NCI-H526 (cell line): ENCODE measurements around the gene PICK1.

Source experiments
- DNase-seq, 2 experiments: peaks; one replicate each; lab custom pipeline; 2025; lab: John Stamatoyannopoulos, UW

The PICK1 gene

GRCh38 chr22:38087855-38088254, 30.7 kb downstream of the PICK1 start:
- no peak for DNase-seq

GRCh38 chr22:38088629-38089473, 31.6 kb downstream of the PICK1 start:
- DNase-seq = no peak

GRCh38 chr22:38089474-38089851, 32.3 kb downstream of the PICK1 start:
- no peak for DNase-seq

DNA sequence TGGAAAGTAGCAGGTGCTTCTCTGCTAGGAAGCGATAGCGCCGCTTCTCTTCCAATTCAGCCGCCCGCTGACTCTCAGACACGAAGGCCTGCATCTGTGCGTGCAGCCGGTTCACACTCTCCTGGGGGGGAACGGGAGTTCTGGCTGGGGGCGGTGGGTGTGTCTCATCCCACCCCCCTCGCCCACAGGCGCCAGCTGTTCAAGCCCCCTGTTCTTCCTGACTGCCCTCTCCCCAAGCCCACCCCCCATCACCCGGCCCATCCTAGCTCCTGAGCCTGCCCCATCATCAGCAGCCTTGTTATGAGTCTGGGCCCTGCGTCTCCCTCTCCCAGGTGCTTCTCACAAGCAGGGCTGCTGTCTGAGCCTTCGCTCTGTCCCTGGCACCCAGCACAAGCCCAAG, 39.9 kb downstream of the PICK1 start:
- DNase-seq = no peak

DNA sequence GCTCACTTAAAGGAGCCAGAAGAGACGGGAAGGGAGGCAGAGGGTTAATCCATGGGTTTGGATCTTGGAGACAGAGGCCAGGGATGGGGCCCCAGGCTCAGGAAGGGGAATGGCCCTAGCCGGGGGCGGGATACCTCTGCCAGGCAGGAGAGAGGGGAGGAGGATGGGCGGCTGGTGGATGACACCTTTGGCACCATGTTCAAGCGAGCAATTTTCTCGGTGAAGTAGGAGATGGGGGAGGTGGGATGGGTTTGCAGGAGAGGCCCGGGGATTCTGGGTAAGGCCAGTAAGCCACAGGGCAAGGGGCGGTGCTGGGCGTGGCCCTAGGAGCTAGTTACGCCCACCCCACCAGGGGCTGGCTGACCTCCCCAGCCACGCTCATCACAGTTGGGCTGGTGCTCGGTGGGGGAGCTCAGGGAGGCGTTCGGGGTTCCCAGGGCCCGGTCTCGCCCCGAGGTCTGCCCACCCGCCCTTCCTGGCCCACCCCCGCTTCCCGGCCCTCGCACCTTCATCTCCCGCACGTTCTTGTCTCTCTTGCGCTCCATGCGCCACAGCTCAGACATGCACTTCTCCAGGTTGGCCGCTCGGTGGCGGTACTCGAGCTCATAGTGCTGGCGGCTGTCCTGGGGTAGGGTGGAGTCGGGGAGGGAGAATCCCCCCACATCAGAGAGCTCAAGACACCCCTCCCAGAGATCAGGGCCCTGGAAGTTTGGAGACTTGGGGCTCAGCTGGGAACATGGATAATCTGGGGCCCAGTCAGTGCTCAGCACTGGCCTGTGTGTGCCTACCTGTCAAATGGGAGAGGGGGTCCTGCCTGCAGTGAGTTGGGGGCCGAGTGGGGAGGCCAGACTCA, 40.6 kb downstream of the PICK1 start:
- DNase-seq = no peak

DNA sequence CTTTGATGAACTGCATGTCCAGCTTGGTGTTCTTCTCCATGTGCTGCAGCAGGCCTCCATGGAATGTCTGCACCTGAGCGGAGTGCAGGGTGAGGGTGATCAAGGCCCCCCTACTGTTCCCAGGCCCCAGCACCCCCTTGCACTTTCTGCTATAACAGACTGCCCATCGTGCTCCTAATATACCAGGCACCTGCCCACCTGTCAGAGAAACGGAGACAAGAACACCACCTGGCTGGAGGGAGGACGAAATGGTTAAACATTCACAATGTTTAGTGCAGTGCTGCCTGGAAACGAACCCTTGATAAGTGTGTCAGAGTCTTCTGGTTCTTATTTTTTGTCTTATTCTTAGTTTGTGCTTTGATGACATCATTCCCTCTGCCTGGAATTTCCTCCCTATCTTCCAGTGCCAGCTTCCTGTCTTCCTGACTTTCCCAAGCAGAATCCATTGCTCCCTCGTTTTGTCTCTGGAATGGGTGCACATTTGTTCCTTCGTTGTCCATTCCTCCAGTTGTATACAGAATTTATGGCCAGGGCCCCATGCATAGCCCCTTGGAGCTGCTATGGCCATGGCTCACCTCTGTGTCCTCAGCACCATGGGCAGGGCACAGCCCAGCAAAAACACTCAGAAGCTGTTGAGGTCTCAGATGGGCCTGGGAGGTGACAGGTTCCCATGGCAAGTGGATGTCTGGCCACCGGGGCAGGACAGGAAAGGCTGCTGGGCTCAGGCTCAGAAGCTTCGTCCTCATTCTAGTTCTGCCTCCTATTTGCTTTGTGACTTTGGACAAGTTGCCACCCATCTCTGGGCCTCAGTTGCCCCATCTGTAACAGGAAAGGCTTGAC, 41.4 kb downstream of the PICK1 start:
- no peak for DNase-seq

- DNase-seq = no peak
These were observed 46.4 kb downstream of the PICK1 start for GRCh38 chr22:38103641-38104040.

DNA sequence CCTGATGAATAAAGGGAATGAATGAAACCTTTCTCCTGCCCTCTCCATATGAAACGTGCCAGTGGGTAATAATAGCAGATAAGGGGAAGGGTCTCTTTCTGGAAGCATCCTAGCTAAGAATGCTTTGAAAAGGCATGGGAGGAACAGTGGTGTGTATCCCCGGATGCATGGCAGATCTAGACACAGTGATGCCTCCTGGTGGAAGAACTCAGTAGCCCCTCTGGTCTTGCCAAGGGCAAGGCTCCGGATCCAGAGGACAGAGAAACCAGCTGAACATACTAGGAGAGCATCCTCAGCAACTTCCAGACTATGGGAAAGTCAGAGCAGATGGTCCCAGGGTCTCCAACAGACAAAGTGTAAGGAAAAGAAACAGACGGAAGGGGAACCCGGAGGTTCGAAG, 46.9 kb downstream of the PICK1 start:
- no peak for DNase-seq

GRCh38 chr22:38106814-38107578, 49.8 kb downstream of the PICK1 start:
- DNase-seq = no peak

DNA sequence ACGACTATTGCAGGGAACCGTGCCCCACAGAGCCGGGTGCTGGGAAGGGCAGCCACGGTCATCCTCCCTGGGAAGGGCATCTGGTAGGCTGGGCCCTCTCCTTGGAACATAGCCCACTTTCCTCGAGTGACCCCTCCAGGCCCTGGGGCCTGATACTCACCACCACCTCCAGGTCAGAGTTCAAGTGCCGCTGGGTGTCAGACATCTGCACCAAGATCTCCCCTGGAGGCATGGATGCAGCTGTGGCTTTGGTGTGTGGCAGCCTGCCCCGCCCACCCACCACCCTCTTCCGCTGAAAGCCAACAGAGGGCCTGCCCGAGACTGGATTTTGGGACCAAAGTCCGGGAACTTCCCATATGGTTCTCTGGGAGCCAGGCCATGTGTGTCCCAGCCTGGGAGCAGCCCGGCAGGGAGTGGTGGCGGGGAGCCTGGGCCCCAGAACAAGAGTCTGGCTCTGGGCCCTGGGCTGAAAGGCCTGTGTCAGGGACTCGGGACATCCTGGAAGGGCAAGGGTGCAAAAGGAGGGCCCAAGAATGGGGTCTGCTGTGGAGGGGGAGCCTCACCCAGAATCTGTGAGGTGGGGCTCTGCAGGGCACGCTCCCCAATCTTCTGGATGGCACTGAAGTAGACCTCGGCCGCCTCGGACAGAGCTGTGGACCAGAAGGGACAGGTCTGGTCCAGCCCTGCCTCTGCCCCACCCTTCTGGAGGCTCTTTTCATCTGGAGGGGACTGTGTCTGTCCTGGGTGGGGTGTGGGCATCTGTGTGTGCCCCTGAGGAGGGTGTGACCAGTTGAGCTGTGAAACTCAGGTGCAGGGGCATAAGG, 50.7 kb downstream of the PICK1 start:
- no peak for DNase-seq

GRCh38 chr22:38108561-38109319, 51.5 kb downstream of the PICK1 start:
- DNase-seq = no peak

- DNase-seq = no peak
These were observed 52.3 kb downstream of the PICK1 start for GRCh38 chr22:38109371-38110001.

DNA sequence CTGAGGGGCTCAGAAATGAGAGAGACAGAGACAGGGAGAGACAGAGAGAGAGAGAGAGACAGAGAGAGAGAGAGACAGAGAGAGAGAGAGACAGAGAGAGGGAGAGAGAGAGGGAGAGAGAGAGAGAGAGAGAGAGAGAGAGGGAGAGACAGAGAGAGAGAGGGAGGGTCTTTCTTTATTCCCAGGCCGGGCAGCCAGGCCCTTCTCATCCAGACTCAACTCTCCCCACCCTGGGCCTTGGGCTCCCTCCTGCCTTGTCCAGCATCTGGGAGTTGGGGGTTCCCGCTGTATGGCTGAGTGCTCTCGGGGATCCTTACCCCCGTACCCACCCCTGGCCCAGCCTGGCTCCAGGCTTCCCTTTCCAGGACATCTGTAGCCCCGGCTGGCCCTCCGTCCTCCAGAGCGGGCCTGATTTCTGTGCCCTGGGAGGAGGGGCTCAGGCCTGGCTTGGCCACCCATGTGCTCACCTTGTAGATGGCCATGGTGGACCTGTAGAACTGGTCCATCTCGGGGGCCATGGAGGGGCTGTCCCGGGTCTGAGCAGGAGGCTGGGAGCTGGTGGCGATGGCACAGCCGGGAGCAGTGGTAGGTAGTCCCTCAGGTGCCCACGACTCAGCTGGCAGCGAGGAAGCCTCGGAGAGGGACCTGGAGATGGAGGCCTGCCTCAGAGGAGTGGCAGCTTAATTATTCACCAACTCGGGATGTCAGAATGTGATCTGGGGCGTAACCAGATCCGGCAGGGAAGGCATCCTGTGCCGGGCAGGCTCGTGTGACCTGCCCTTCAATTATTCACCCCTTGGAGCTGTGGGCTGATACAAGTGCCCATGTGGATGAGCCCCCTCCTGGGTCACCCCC, 53.0 kb downstream of the PICK1 start, which contains the start of gene BAIAP2L2:
BAIAP2L2 (minus strand) TSS at position 677 of the 855 bp plus-strand sequence; CDS start at position 518, 159 bp downstream.
- peak in 1 of 2 experiments; percentile 49 for DNase-seq

DNA sequence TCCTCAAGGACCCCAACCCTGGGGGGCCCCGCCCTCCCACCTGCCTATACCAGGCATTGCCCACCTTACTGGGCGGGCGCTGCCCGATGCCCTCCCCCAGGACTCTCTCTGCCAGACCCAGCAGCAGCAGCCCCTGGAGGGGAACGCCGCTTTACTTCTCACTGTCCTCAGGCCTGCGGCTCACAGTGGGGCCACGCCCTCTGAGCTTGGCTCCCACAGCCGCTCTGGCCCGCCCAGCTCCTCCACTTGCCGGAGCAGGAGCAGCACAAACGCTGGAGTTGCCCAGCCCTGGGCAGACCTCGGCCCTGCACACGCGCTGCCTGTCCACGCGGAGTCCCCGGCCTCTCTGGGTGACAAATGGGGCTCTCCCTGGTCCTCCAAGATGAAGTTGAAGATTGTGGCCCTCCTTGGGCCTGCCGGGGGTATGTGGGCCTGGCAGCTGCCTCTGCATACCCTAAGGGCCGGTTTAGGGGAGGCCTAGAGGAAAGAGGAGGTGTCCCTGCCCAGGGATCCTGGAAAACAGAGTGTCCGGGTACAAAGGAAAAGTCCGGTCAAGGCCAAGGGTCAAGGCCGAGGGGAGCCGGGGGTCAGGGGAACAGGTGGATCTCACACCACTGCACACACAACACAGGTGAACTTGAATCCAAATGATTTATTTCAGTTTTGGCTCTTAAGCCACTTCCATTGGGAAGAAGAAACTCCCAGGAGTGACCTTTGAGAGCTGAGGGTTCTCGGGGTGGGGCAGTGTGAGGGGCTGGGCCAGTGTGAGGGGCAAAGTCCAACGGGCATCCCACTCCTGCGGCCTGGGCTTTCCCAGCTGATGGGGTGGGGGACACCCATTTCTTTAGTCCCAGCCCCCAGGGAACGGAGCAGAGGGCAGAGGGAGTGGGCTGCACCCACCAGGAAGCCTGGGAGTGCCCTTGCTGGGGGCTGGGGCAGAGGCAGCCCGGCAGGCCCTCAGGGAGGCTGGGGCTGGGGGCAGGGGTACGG, 54.0 kb downstream of the PICK1 start:
- DNase-seq = peak; percentile 24 to 73

- no peak for DNase-seq
These were observed 54.7 kb downstream of the PICK1 start for GRCh38 chr22:38111925-38112355.

DNA sequence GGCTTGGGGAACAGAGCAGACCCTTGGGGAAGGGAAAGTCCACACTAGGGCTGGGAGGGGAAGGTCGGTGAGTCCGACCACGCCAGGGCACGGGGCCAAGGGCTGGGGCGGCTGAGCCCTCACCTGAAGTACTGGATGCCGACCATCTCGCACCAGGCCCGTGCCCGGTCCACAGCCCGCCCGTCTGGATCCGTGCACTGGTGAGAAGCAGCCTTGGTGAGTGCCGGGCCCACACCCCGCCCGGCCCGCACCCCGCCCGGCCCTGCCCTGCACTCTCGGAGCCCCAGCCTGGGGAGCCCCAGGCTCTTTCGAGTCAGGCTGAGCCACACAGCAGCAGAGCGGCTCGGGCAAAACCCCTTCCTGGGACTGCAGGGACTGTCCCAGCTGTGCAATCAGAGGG, 55.2 kb downstream of the PICK1 start:
- DNase-seq = no peak
